HEK293T (cell line): Measurements from ENCODE around the gene SBNO2.

ENCODE experiments used
- CTCF ChIA-PET: fragments of 350-600 bp; formaldehyde crosslinking; extraction: SDS; loops from one replicate; lab custom pipeline; 2021; ENCODE audit warnings: antibody characterized with exemption, inconsistent platforms; lab: Yijun Ruan, JAX
- POLR2A ChIA-PET: fragments of 350-600 bp; formaldehyde crosslinking; extraction: SDS; loops from one replicate; lab custom pipeline; 2020; ENCODE audit warnings: antibody characterized with exemption, inconsistent platforms; lab: Yijun Ruan, JAX
- DNase-seq: peaks from one replicate; pipeline ENCODE4 v3.0.0; 2012; ENCODE audit warnings: mixed read lengths; ENCODE audit errors: extremely low spot score
- ARNT ChIP-seq: fragments of 450-650 bp; IDR thresholded peaks from 2 replicates; pipeline ENCODE4 v1.6.1; 2017; ENCODE audit warnings: mild to moderate bottlenecking
- BHLHE40 ChIP-seq: fragments of 450-650 bp; IDR thresholded peaks from 2 replicates; pipeline ENCODE4 v1.6.1; 2016; ENCODE audit warnings: mild to moderate bottlenecking, moderate library complexity, borderline replicate concordance
- CTBP1 ChIP-seq: fragments of 450-650 bp; IDR thresholded peaks from 2 replicates; pipeline ENCODE4 v1.6.1; 2016; ENCODE audit warnings: borderline replicate concordance
- ELF4 ChIP-seq: fragments of 450-650 bp; IDR thresholded peaks from 2 replicates; pipeline ENCODE4 v1.6.1; 2017; ENCODE audit warnings: antibody characterized with exemption
- FOXA1 ChIP-seq: fragments of 450-650 bp; IDR thresholded peaks from 2 replicates; pipeline ENCODE4 v1.6.1; 2016; ENCODE audit warnings: mild to moderate bottlenecking
- FOXK2 ChIP-seq: fragments of 450-650 bp; IDR thresholded peaks from 2 replicates; pipeline ENCODE4 v1.6.1; 2016; ENCODE audit warnings: mild to moderate bottlenecking
- FOXM1 ChIP-seq: fragments of 450-650 bp; IDR thresholded peaks from 2 replicates; pipeline ENCODE4 v1.6.1; 2017; ENCODE audit warnings: mild to moderate bottlenecking, borderline replicate concordance
- HDGF ChIP-seq: fragments of 450-650 bp; IDR thresholded peaks from 2 replicates; pipeline ENCODE4 v1.6.1; 2017; ENCODE audit warnings: antibody characterized with exemption, borderline replicate concordance
- L3MBTL2 ChIP-seq: fragments of 450-650 bp; conservative IDR thresholded peaks from 2 replicates; pipeline ENCODE4 v1.6.1; 2016; ENCODE audit warnings: mild to moderate bottlenecking
- LEF1 ChIP-seq: fragments of 450-650 bp; IDR thresholded peaks from 2 replicates; pipeline ENCODE4 v1.6.1; 2017; ENCODE audit warnings: mild to moderate bottlenecking, borderline replicate concordance
- NFRKB ChIP-seq: fragments of 450-650 bp; IDR thresholded peaks from 2 replicates; pipeline ENCODE4 v1.6.1; 2016; ENCODE audit warnings: mild to moderate bottlenecking, moderate library complexity
- PKNOX1 ChIP-seq: fragments of 450-650 bp; IDR thresholded peaks from 2 replicates; pipeline ENCODE4 v1.6.1; 2016
- SP1 ChIP-seq: fragments of 450-650 bp; IDR thresholded peaks from 2 replicates; pipeline ENCODE4 v1.6.1; 2017
- SUZ12 ChIP-seq: fragments of 450-650 bp; IDR thresholded peaks from 2 replicates; pipeline ENCODE4 v1.6.1; 2016; ENCODE audit warnings: mild to moderate bottlenecking
- TARDBP ChIP-seq: fragments of 450-650 bp; IDR thresholded peaks from 2 replicates; pipeline ENCODE4 v1.6.1; 2016
- ZNF384 ChIP-seq: fragments of 450-650 bp; IDR thresholded peaks from 2 replicates; pipeline ENCODE4 v1.6.1; 2016

Gene SBNO2

GRCh38 chr19:1183543-1184172, 9.6 kb upstream of the SBNO2 start:
- ChIA-PET CTCF (no interaction called here), POLR2A (no interaction called here)
- no peak for TF ChIP-seq NFRKB
- TF ChIP-seq PKNOX1, result no peak
- TF ChIP-seq SUZ12, result no peak
- TF ChIP-seq HDGF, result no peak
- no peak for TF ChIP-seq ELF4
- TF ChIP-seq ZNF384, result no peak
- TF ChIP-seq LEF1, result no peak
- no peak for TF ChIP-seq FOXA1
- no peak for TF ChIP-seq L3MBTL2
- TF ChIP-seq FOXM1, result no peak
- TF ChIP-seq FOXK2, result no peak
- no peak for TF ChIP-seq SP1
- DNase-seq, result no peak

- DNase-seq, result no peak
- CTCF ChIA-PET, result no interaction called here
- TF ChIP-seq ZNF384, result no peak
- no peak for TF ChIP-seq ARNT
- no peak for TF ChIP-seq L3MBTL2
- POLR2A ChIA-PET, result no interaction called here
Measured at GRCh38 chr19:1182727-1183126, 8.7 kb upstream of the SBNO2 start.

GRCh38 chr19:1182068-1182467, 8.0 kb upstream of the SBNO2 start:
- no peak for DNase-seq
- CTCF ChIA-PET, result no interaction called here
- no peak for TF ChIP-seq ZNF384
- no peak for TF ChIP-seq ELF4
- no peak for TF ChIP-seq ARNT
- TF ChIP-seq FOXM1, result no peak
- TF ChIP-seq NFRKB, result no peak
- POLR2A ChIA-PET, result no interaction called here

GRCh38 chr19:1181606-1182005, 7.5 kb upstream of the SBNO2 start:
- POLR2A ChIA-PET, result no interaction called here
- TF ChIP-seq PKNOX1 (no peak), SUZ12 (no peak), TARDBP (no peak), FOXM1 (no peak), CTBP1 (no peak), L3MBTL2 (no peak), SP1 (no peak), FOXK2 (no peak), BHLHE40 (no peak), FOXA1 (no peak), ELF4 (no peak), HDGF (no peak), ZNF384 (no peak), LEF1 (no peak), NFRKB (no peak), ARNT (no peak)
- CTCF ChIA-PET, result no interaction called here
- no peak for DNase-seq

- TF ChIP-seq HDGF (no peak), PKNOX1 (no peak), ELF4 (no peak), FOXM1 (no peak), FOXK2 (no peak), ARNT (no peak), TARDBP (no peak)
- ChIA-PET CTCF (no interaction called here), POLR2A (no interaction called here)
- DNase-seq, result no peak
Measured at GRCh38 chr19:1177322-1178114, 3.5 kb upstream of the SBNO2 start.

GRCh38 chr19:1173159-1173844, 766 bp downstream of the SBNO2 start:
- POLR2A ChIA-PET, result no interaction called here
- CTCF ChIA-PET, result no interaction called here
- DNase-seq, result no peak
- TF ChIP-seq L3MBTL2, result no peak
- TF ChIP-seq HDGF, result no peak
